ENCODE results near the gene PARS2.
"Not testable (repeated sequence)": the region's sequence is repeated elsewhere in the genome, so short reads cannot be mapped to it uniquely, and the experiment has no call there.

PARS2 gene

DNA sequence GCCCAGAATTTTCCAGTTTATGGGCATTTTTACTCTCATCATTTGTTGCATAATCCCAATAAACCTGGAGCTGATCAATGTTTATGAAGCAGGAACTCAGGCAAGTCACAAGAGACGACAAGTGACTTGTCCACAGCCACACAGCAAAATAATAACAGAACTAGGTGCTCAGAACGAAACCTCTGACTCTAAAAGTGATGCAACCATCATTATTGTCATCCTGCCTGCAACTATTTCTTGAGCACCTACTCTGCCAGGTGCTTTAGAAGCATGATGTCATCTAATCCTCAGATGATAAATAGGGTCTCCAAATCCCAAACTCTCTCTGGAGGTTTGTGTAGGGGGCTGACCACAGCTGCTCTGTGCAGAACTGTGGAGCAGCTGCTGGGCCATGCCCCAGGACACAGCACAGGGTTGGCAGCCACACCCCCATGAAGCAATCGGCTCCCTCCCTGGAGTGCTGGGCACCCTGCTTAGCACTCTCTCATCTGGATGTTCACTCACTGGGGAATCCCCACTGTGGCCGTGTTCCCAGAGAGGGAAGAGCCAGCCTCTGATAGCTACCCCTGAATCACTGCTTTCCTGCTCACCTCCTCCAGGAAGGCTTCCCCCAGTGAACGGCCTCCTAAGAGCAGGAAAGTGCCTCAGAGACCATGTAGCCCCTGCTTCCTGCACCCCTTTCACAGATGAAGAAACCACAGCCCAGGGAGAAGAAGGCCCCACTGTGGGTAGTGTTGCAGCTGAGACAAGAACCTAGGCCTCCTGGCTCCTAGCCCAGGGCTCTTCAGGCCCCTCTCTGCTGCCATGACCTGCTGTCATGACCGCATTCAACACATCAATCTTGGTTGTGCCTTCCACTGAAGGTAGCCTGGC, 34.7 kb upstream of the PARS2 start:
- no peak for DNase-seq

DNA sequence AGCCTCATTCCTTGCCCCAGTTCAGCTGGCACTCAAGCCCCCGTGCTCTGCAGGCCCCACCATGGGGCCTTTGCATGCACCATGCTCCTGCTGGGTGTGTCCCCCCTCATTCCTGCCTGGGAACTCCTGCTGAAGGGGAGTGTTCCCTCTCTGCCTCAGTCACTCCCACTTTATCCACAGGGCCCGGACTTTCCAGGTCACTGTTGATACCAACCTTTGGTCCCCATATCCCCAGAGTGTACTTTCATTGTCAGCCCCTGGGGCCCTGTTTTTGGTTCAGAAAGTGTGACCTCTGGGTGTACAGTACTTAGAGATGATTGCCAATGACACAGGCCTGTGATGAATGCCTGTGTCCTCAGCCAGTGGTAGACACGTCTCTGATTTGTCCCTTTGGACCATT, 33.9 kb upstream of the PARS2 start:
- no peak for DNase-seq

DNA sequence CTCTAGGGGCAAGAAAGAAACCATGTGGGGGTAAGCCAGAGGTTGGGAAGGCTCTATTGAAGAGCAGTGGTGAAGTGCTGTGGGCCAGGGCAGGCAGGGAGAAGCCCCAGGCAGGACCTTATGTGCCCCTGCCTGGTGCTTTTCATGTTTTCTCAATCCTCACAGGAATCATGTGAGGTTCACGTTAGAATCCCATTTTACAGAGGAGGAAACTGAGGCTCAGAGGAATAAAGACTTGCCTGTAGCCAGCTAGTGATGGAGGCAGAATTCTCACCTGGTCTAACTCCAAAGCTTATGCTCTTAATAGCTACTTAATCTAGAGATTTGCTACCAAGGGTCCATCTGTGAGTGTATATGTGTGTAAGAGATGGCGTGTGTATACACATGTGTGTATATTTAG, 32.6 kb upstream of the PARS2 start:
- DNase-seq = no peak

DNA sequence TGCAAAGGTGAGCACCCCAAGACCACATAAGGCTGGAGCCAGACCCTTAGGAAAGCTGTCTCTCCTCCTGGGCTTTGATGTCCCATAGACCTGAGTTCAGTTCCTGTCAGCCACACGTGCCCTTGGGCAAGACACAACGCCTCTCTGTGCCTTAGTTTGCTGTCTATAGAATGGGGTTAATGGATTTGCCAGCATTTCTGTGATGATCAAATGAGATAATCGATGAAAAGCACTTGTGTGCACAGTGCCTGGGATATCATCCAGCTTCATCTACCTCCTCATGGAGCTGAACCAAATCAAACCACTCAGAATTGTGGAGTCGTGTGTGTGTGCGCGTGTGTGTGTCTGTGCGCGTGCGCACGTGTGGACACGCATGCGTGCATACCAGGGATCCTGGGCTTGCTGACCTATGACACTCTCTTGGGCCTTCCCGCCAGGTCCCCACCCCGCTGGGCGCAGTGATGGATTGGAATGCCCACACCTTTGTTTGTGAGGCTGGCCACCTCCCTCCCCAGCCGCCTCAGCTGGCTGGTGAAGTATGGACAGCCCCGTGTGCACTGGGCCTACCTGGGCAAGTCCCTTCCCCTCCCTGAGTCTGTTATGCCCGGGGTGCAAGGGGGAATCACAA, 31.6 kb upstream of the PARS2 start:
- no peak for DNase-seq

DNA sequence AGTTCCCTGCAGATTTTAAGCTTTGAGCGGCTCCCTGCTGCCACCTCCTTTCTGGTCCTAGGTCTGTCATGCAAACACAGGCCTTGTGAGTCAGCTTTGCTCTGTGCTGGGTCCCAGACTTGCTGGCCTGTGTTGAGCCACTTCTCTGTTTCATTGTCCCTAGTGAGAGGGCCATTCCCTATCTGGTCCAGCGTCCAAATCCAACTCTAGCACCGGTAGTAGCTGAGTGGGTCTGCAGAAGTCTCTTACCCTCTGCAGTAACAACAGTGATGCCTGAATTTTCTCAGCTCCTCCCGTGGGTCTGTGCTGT, 31.0 kb upstream of the PARS2 start:
- DNase-seq = no peak

DNA sequence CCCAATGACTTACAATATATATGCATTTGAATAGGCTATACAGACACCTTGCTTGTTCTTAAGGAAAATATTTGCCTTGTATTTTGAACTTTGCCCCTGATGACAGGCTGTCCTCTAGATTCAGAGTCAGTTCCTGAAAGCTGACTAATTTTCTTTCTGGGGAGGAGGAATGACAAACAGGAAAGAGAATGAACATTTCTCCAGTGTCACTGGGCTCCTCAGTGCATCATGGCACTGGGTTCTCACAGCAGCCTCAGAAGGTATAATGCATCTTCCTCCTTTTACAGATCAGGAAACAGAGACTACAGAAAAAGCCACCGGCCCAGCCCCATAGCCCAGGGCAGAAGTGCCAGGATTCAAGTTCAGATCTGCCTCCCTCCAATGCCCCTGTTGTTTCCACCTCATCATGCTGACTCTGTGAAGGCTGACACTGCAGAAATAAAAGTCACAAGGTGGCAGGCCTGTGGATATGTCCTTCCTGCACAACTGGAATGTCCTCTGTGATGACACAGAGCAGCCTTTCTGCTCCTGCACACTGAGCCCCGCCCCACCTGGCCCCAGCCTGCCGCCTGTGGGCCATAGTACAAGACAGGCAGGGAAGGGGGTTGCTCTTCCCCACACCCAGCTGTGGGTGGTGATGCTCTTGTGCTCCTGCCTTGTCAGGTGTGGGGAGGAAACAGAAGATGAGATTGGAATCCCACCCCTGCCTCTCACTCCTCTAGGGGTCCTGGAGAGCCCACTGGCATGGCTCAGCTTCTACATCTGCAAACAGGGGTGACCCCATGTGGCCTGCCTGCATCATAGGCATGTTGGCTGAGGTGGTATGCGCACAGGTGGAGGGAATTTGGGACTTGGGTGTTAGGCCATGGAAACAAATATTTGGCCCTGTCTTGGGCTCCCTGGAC, 30.4 kb upstream of the PARS2 start:
- no peak for DNase-seq

DNA sequence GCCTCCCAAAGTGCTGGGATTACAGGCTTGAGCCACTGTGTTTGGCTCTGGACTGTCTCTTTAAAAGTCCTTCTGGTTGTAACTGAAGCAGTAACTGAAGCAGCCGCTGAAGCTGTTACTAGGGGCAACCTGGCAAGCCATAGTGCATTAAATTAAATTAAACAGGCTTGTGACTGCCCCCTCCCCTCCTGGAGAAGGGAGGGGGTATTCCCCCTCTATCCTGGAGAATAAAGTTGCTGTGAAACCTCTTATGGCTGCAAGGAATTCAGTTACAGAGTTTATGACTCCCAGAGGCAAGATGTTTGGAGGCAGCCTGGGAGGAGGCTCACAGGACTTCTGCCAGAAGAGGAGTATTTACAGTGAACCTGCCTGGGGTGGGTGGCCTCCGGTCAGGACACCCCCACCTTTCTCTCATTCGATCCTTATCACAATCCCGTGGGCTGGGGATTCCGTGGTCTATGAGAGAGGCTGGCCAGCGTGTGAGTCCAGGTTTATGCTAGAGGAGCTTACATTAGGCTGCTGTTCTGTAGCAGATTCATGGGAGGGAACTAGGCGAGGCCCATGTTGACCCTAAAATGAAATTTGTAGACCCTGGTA, 28.5 kb upstream of the PARS2 start:
- DNase-seq = no peak

DNA sequence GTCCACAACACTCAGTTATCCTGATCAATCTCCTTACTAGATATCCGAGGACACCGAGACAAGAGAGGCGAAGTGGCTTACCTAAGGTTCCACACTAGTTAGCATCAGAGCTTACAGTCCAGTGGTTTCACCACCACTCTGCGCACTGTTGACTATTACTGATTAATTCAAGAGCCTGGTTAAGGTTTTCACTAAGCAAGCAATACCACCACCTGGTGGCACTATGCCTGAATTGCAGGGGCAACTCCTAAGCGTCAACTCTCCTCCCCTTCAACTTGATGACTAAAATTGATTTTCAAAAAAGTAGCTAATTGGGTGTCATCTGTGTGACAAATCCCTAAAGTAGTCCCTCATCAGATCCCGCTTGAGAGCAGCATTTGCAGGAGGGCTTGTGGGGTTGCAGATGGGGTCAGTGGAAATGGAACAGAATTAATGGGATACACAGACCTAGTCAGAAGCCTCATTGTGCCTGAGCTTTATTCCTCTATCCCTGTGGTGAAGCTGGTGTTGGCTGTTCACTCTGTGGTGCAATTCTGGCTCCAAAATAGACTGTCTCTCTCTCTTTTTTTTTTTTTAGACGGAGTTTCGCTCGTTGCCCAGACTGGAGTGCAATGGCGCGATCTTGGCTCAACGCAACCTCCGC, 27.7 kb upstream of the PARS2 start:
- peak; percentile 17 for DNase-seq

DNA sequence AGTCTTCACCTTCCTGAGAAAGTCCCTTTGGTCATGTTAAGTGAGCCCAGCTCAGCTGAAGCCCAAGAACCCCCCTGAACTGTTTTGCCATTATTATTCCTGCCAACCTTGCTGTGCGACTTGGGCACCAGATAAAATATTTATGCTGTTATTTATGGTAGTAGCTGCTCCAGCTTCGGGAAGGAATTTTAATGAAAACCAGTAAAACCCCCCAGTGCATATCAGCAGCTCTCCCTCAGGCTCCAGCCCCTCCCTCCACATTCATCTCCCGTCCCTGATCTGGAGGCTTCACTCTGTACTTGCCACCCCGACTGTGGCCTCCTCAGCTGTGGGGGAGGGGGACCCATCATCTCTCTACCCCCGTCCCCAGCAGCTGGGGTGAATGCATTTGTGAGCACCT, 24.1 kb upstream of the PARS2 start:
- DNase-seq = no peak

DNA sequence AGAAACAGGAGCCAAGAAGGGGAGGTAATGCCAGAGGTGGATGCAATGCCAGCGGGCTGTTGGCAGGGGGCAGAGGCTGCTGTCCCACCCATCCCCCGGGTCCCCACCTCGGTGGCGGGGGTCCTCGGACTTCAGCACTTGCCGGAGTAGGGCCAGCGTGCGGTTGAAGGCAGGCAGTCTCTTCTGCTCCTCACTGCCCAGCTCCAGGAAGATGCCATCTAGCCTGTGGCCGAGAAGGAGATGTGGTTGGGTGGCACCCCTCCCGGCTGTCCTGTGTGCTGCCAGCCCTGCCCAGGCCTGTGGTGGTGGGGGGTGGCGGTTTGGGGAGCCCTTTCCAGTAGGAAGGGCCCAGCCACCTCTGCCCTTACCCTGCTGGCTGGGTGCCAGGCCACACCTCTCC, 23.3 kb upstream of the PARS2 start:
- DNase-seq = no peak

DNA sequence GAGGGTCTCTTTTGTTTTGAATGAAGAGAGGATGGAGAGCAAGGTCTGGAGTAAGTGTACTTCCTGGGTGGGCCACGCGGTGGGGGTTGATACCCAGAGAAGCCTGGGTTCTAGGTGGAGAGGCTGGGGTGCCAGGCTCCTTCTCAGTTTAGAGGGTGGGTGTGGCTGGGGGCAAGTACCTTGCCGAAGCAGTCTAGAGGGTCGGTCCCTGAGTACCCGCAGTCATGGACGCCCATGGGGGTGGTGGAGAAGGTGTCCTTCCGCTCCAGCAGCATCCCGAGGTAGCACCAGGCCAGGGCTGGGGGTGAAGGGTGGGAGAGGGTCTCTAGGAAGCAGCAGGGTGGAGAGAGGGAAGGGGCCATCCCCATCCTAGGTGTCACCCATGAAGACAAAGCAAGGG, 22.5 kb upstream of the PARS2 start:
- no peak for DNase-seq

DNA sequence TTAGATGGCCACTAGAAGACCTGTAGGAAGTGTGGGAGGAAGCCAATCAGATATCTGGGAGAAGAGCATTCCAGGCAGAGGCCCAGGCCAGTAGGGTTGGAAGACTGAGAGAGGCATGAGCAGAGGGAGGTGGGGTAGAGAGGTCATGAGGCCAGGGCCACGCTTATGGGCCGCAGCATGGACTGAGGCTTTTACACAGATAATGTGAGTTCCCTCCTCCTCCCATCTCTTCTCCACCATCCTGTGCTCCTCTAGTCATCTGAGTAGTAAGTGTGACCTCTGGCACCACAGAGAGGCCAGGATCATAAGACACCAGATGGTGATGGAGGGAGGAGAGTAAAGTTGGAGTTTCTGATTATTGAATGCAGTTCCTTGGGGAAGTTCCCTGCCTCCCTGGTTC, 19.7 kb upstream of the PARS2 start:
- no peak for DNase-seq

DNA sequence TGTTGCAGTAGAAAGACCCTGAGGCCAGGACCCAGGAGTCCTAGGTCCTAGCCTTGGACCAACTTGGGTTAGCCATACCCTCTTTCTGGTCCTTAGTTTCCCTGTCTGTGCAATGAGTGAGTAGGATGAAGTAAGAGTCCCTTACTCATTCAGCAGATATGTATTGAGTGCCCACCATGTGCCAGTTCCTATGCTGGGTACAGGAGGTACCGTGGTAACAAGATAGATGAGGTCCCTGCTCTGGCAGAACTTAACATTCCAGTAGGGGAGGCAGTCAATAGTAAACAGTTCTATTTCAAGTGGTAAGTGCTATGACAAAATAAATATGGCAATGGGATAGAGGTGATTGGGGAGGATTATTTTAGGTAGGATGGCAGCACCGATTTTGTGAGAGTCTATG, 18.3 kb upstream of the PARS2 start:
- DNase-seq = no peak

DNA sequence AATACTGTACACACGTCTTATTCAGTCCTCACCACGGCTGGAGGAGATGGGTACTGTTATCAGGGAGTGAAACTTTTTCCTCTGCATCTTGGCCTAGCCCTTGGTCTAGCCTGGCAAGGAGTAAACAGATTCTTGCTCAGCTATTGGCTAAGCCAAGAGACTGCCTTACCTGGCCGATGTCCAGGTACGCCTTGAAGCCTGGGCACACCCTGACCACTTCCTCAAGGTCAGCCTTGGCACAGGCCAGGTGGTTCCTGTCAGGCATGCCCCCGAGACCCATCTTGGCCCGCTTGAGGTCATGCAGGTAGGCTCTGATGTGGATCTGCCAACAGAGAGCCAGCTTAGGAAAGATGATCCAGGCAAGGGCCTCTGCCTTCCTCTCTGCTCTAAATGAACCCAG, 17.8 kb upstream of the PARS2 start:
- no peak for DNase-seq

DNA sequence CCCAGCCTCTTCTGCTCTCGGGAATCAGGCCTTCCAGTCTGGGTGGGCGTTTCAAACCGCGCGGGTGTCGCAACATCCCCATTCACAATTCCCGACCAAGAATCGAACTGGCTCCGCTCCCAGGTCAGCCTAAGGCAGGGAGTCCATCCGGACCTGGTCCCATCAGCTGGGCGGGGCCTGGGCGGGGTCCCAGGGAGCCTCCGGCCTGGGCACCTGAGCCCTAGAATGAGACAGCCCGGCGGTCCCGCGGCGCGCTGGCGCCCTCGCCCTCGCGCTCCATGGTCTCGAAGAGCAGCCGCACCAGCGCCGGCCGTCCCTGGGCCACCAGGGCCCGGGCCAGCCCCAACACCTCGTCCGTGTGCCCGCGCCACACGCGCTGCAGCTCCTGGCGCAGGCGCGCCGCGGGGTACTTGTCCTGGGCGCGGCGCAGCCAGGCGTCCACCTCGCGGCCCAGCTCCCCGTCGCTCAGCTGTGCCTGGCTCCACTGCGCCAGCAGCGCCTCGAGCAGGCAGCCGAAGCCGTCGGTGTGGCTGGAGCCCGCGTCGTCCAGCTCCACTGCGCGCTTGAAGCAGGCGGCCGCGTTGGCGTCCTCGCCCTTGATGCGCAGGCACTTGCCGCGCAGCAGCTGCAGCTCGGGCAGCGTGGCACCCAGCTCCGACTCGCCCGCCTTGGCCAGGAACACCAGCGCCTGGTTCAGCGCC, 16.9 kb upstream of the PARS2 start:
- DNase-seq = no peak

DNA sequence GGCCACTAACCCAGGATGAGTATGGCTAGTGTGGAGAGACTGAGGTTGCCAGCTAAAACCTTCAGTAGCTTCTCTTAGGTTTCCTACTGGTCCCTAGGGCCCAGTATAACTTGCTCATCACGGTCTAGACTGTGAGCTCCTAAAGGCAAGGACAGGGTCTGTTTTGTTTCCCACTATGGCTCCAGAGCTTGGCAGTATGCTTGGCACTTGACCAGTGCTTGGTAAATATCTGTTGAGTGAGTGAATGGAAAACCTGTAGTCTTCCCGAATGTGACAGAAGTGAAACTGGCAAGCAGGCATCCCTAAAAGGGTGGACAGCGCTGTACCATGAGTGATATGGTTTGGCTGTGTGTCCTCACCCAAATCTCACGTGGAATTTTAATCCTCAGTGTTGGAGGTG, 13.1 kb upstream of the PARS2 start:
- DNase-seq = no peak

DNA sequence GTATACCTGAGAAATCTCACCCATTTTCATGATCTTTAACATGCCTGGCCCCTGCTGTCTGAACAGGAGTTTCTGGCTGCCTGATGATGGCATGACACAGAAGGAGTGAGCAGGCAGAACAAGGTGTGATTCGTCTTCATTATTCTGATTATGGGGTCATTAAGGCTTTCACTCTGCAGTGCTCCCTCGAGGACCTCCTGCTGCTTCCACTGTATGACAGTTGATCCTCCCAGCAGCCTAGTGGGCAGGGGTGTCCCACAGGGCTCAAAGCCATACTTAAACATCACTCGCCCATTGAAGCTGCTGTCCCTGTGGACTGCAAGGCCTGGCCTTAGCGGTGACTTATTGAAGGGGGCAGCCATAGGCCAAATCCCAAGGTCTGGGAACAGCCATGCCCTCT, 12.7 kb upstream of the PARS2 start:
- no peak for DNase-seq

DNA sequence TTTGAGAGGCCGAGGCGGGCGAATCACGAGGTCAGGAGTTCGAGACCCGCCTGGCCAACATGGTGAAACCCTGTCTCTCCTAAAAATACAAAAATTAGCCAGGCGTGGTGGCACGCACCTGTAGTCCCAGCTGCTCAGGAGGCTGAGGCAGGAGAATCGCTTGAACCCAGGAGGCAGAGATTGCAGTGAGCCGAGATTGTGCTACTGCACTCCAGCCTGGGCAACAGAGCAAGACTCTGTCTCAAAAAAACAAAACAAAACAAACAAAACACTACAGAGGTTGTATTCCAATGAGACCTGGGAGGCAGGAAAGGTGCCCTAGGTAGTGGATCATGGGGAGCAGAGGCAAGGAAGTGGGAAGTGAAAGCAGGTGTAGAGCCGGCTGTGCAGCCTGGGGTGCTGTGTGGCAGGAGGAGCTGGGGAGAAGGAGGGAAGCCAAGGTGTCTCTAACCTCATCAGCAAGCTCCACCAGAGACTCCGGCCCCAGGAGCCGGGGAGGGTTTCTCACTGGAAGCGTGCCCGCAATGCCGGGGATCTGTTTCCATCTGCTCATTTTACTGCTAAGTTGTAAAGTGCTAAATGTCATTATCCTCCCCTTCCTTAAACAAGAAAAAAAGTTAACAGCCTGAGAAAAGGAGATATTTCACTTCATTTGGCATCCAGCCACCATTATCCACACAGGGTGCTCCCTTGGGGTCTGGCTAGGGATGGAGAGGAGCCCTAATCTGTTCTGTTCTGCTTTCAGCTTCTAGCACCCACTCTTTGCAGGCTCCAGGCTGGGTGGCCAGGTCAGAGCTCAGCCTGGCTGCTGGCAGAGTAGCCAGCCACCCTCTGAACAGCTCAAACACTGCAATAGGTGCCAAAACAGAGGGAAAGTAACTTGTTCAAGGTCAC, 11.8 kb upstream of the PARS2 start:
- DNase-seq = not testable (repeated sequence)

DNA sequence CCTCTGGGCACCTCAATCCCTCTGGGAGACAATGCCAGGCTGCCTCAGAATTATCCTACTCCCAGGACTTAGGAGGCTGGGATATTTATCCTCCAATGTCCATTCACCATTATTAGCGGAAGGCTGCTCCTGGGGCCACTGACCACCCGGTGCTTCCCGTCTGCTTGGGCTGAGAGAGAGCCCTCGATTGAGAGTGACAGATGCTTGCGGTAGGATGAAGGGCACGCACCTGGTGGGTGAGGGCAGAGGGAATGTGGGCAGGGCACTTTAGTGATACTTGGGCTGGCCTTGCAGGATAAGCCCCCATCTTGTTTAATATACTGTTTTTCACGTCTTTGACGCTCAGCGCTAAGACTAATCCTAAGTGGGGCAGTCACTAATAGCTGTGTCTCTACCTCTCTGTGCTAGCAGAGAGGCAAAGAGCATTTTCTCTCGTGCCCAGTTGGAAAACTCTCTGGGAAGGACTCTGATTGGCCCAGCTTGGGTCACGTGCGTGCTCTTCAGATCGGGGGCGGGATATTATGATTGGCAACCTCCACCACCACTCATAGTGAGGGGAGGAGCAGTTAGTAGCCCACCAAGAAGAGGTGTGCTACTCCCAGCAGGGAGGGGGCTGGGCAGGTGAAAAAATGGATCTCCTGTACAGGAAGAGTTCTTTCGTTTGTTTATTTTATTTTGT, 10.6 kb upstream of the PARS2 start:
- no peak for DNase-seq

DNA sequence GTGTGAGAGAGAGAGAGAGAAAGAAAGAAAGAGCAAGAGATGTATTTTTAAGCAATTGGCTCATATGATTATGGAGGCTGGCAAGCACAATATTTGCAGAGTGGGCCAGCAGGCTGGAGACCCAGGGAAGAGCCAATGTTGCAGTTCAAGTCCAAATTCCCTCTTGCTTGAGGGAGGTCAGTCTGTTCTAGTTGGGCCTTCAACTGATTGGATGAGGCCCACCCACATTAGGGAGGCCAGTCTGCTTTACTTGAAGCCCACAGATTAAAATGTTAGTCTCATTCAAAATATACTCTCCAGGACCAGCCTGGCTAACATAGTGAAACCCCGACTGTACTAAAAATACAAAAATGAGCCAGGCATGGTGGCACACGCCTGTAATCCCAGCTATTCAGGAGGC, 8.6 kb upstream of the PARS2 start:
- no peak for DNase-seq

DNA sequence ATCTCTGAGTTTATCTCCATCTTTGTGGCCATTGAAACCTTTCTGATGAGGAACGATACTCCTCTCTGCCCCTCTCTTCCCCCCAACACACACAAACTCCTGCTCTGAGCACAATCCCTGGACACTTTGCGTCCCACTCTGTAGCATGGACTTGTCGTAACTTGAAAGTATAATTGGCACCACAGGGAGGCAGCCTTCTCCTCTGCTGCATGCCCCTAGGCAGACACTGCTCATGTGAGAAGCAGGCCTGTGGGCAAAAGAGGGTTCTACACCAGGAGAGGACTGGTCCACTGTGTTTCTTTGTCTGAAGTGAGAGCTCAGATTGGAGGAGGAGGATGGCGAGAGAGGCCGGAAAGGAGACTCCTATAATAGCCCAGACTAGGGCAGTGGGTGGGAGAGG, 3.8 kb upstream of the PARS2 start:
- DNase-seq = no peak

Data from activated CD4-positive, alpha-beta T cell treated with anti-CD3 and anti-CD28 coated beads, Interleukin-2, amount 50 U/mL, for 1 hour (primary cell).